Endothelial cell of umbilical vein (primary cell): ENCODE data around the gene CMTM7.

ENCODE experiments used
- EZH2 ChIP-seq: IDR thresholded peaks from 2 replicates; pipeline ENCODE4 v1.6.1; 2012; ENCODE audit warnings: borderline replicate concordance, low read depth, mild to moderate bottlenecking, moderate library complexity, low read length, inconsistent platforms; ENCODE audit not compliant: severe bottlenecking
- FOS ChIP-seq: IDR thresholded peaks from 2 replicates; pipeline ENCODE4 v1.6.1; 2011; ENCODE audit warnings: mild to moderate bottlenecking, low read length, moderate library complexity, borderline replicate concordance; ENCODE audit not compliant: insufficient read depth
- MYC ChIP-seq: IDR thresholded peaks from one replicate; pipeline ENCODE4 v1.6.1; 2011; ENCODE audit warnings: mild to moderate bottlenecking, low read depth, low read length
- POLR2A ChIP-seq: IDR thresholded peaks from 2 replicates; pipeline ENCODE4 v1.6.1; 2012; ENCODE audit warnings: low read depth, mild to moderate bottlenecking, control low read depth, low read length
- POLR2AphosphoS5 ChIP-seq: IDR thresholded peaks from 2 replicates; pipeline ENCODE4 v1.6.1; 2012; ENCODE audit warnings: low read depth, mild to moderate bottlenecking, control low read depth, low read length, moderate library complexity; ENCODE audit not compliant: insufficient read depth
- TF ChIP-seq, protein P1 (sequence below), 2 donors: IDR thresholded peaks; 1 replicate in 1 of 2; 2 replicates in 1 of 2; pipeline ENCODE4 v1.5.1; 2011; ENCODE audit warnings: low read length in 2 of 2, mild to moderate bottlenecking in 2 of 2, moderate library complexity in 2 of 2, control low read depth in 1 of 2, inconsistent platforms in 1 of 2, low read depth in 1 of 2; ENCODE audit not compliant: insufficient read depth in 1 of 2; ENCODE audit errors: extremely low read depth in 1 of 2
- TF ChIP-seq, protein P2 (sequence below): IDR thresholded peaks from 2 replicates; pipeline ENCODE4 v1.6.1; 2011; ENCODE audit not compliant: insufficient read depth, insufficient read length

DNA sequence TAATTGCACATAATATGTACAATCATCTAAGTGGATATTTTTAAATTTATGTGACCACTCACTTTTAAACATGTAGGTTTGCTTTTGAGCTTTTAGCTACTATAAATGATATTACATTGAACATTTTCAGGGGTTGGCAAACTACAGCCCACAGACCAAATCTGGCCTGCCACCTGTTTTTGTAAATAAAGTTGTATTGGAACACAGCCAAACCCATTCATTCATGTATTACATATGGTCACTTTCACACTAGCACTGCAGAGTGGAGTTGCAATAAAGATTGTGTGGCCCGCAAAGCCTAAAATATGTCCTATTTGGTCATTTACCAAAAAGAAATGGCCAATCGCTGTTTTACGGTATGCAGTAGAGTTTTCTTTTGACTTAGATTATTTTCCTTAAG lies 21.2 kb downstream of the CMTM7 start:
- TF ChIP-seq, protein P1, sequence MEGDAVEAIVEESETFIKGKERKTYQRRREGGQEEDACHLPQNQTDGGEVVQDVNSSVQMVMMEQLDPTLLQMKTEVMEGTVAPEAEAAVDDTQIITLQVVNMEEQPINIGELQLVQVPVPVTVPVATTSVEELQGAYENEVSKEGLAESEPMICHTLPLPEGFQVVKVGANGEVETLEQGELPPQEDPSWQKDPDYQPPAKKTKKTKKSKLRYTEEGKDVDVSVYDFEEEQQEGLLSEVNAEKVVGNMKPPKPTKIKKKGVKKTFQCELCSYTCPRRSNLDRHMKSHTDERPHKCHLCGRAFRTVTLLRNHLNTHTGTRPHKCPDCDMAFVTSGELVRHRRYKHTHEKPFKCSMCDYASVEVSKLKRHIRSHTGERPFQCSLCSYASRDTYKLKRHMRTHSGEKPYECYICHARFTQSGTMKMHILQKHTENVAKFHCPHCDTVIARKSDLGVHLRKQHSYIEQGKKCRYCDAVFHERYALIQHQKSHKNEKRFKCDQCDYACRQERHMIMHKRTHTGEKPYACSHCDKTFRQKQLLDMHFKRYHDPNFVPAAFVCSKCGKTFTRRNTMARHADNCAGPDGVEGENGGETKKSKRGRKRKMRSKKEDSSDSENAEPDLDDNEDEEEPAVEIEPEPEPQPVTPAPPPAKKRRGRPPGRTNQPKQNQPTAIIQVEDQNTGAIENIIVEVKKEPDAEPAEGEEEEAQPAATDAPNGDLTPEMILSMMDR (IDR thresholded peaks at IDR 0.05; ENCODE audit: extremely low read depth in 1 of 2, insufficient read depth in 1 of 2, low read depth in 1 of 2, low read length in 2 of 2) = no peak
- TF ChIP-seq POLR2A (no peak), MYC (no peak), EZH2 (no peak), POLR2AphosphoS5 (no peak), FOS (no peak)
- TF ChIP-seq, protein P2, sequence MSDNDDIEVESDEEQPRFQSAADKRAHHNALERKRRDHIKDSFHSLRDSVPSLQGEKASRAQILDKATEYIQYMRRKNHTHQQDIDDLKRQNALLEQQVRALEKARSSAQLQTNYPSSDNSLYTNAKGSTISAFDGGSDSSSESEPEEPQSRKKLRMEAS = no peak
